GM12872 (cell line): ENCODE data around the gene TMPRSS3.

Experiments used
- TF ChIP-seq, protein P1 (sequence below): IDR thresholded peaks from 3 replicates; pipeline ENCODE4 v1.5.1; 2011; ENCODE audit warnings: low read depth, mild to moderate bottlenecking, low read length, moderate library complexity; ENCODE audit not compliant: insufficient read depth

The TMPRSS3 gene

GRCh38 chr21:42352441-42353095, 43.3 kb downstream of the TMPRSS3 start:
- TF ChIP-seq, protein P1, sequence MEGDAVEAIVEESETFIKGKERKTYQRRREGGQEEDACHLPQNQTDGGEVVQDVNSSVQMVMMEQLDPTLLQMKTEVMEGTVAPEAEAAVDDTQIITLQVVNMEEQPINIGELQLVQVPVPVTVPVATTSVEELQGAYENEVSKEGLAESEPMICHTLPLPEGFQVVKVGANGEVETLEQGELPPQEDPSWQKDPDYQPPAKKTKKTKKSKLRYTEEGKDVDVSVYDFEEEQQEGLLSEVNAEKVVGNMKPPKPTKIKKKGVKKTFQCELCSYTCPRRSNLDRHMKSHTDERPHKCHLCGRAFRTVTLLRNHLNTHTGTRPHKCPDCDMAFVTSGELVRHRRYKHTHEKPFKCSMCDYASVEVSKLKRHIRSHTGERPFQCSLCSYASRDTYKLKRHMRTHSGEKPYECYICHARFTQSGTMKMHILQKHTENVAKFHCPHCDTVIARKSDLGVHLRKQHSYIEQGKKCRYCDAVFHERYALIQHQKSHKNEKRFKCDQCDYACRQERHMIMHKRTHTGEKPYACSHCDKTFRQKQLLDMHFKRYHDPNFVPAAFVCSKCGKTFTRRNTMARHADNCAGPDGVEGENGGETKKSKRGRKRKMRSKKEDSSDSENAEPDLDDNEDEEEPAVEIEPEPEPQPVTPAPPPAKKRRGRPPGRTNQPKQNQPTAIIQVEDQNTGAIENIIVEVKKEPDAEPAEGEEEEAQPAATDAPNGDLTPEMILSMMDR: no peak

- TF ChIP-seq, protein P1: no peak
These were observed 44.0 kb downstream of the TMPRSS3 start for GRCh38 chr21:42351626-42352440.

GRCh38 chr21:42350927-42351426, 44.9 kb downstream of the TMPRSS3 start, which contains the start of gene TFF2:
Gene TFF2 (minus strand): TSS chr21:42350994. CDS start chr21:42350957, 37 bp downstream.
- TF ChIP-seq, protein P1: no peak

- TF ChIP-seq, protein P1: no peak
These were observed 45.4 kb downstream of the TMPRSS3 start for GRCh38 chr21:42350318-42350910.

GRCh38 chr21:42349420-42350317, 46.2 kb downstream of the TMPRSS3 start:
- TF ChIP-seq, protein P1: no peak

DNA sequence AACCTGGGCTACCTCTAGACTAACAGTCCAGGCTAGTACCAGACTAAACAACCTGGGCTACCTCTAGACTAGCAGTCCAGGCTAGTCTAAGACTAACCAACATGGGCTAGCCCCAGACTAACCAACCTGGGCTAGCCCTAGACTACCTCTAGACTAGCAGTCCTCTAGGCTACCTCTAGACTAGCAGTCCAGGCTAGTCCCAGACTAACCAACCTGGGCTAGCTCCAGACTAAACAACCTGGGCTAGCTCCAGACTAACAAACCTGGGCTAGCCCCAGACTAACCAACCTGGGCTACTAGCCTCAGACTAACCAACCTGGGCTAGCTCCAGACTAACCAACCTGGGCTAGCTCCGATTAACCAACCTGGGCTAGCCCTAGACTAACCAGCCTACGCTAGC, 47.1 kb downstream of the TMPRSS3 start:
- TF ChIP-seq, protein P1: no peak
